OCI-LY3 (cell line): ENCODE measurements around the gene RHD.
"Not testable (repeated sequence)": the region's sequence is repeated elsewhere in the genome, so short reads cannot be mapped to it uniquely, and the experiment has no call there.

Experiments
- H2AFZ ChIP-seq: fragments of 200-600, 300-600 bp; shearing (Covaris generic); 2 replicates; pipeline ENCODE4 v1.6.0; 2014; ENCODE audit warnings: antibody characterized with exemption, low read depth, low read length
- H3K27ac ChIP-seq: fragments of 200-600, 300-600 bp; sonication (generic); 2 replicates; pipeline ENCODE4 v1.5.1; 2014; ENCODE audit warnings: mild to moderate bottlenecking, low read length, moderate library complexity, mixed read lengths
- H3K27me3 ChIP-seq: fragments of 200-600, 300-600 bp; sonication (generic); 2 replicates; pipeline ENCODE4 v1.6.1; 2014; ENCODE audit warnings: low read depth, low read length, mixed read lengths
- H3K36me3 ChIP-seq: fragments of 200-600, 300-600 bp; sonication (generic); replicated peaks from 2 replicates; pipeline ENCODE3; 2014; ENCODE audit warnings: low read depth, low read length, mixed read lengths
- H3K4me1 ChIP-seq: fragments of 300-600, 200-600 bp; sonication (generic); 2 replicates; pipeline ENCODE4 v1.6.1; 2014; ENCODE audit warnings: low read length, mixed read lengths
- H3K4me2 ChIP-seq: fragments of 200-600, 300-600 bp; sonication (generic); 2 replicates; pipeline ENCODE4 v1.6.1; 2014; ENCODE audit warnings: low read length, mixed read lengths
- H3K4me3 ChIP-seq: fragments of 300-600, 200-600 bp; sonication (generic); 2 replicates; pipeline ENCODE4 v1.5.1; 2014; ENCODE audit warnings: antibody characterized with exemption, mild to moderate bottlenecking, low read length, moderate library complexity
- H3K79me2 ChIP-seq: fragments of 300-600, 200-600 bp; shearing (Covaris generic); 2 replicates; pipeline ENCODE4 v1.6.1; 2014; ENCODE audit warnings: mild to moderate bottlenecking, low read length, mixed read lengths
- H3K9ac ChIP-seq: fragments of 300-600, 200-600 bp; shearing (Covaris generic); 2 replicates; pipeline ENCODE4 v1.6.0; 2014; ENCODE audit warnings: mild to moderate bottlenecking, low read length, moderate library complexity
- H3K9me3 ChIP-seq: fragments of 200-600, 300-600 bp; shearing (Covaris generic); 2 replicates; pipeline ENCODE4 v1.6.1; 2014; ENCODE audit warnings: low read length, mixed read lengths; ENCODE audit not compliant: insufficient read depth
- H4K20me1 ChIP-seq: fragments of 200-600, 300-600 bp; sonication (generic); 2 replicates; pipeline ENCODE4 v1.6.1; 2016; ENCODE audit warnings: low read length, mixed read lengths; ENCODE audit not compliant: insufficient read depth
- CTCF ChIP-seq: fragments of 200-600, 300-600 bp; sonication (generic); IDR thresholded peaks from 2 replicates; pipeline ENCODE4 v1.5.1; 2014; ENCODE audit warnings: antibody characterized with exemption, low read length, low read depth
- EZH2phosphoT487 ChIP-seq: fragments of 200-600 bp; shearing (Covaris generic); IDR thresholded peaks from 2 replicates; pipeline ENCODE4 v1.6.1; 2018; ENCODE audit warnings: antibody characterized with exemption, mixed run types, low read depth

The RHD gene

GRCh38 chr1:25253911-25254310 is 18.4 kb upstream of the RHD start:
- Histone ChIP-seq H3K9ac (no peak overlapping the region), H3K79me2 (no peaks in the 10 kb centered on the region; the same call in 1 of the 2 replicates), H3K4me3 (no peak overlapping the region), H3K36me3 (no peaks in the 10 kb centered on the region), H3K4me1 (no peaks in the 10 kb centered on the region), H2AFZ (no peak overlapping the region), H4K20me1 (no peaks in the 10 kb centered on the region), H3K27me3 (no peaks in the 10 kb centered on the region), H3K9me3 (no peaks in the 10 kb centered on the region), H3K27ac (no peak overlapping the region), H3K4me2 (no peak overlapping the region)
- TF ChIP-seq EZH2phosphoT487 = no peak
- TF ChIP-seq CTCF = no peak

- no peak overlapping the region for H3K9ac ChIP-seq
- H3K27ac ChIP-seq = no peak overlapping the region
These were observed 16.4 kb upstream of the RHD start for GRCh38 chr1:25255706-25256577.

GRCh38 chr1:25256578-25256965 is 15.7 kb upstream of the RHD start:
- Histone ChIP-seq H3K36me3 (no peaks in the 10 kb centered on the region), H3K4me3 (no peak overlapping the region), H2AFZ (no peak overlapping the region), H3K79me2 (no peaks in the 10 kb centered on the region; the same call in 1 of the 2 replicates), H3K27me3 (no peaks in the 10 kb centered on the region), H3K4me2 (no peak overlapping the region), H4K20me1 (no peaks in the 10 kb centered on the region), H3K4me1 (no peaks in the 10 kb centered on the region), H3K27ac (no peak overlapping the region), H3K9me3 (no peaks in the 10 kb centered on the region), H3K9ac (no peak overlapping the region)
- TF ChIP-seq EZH2phosphoT487 (no peak), CTCF (no peak)

More at GRCh38 chr1:25255706-25256577, 16.4 kb upstream of the RHD start:
- Histone ChIP-seq H3K4me3 (no peak overlapping the region), H4K20me1 (no peaks in the 10 kb centered on the region), H3K4me1 (no peaks in the 10 kb centered on the region), H3K36me3 (no peaks in the 10 kb centered on the region), H2AFZ (no peak overlapping the region), H3K27me3 (no peaks in the 10 kb centered on the region), H3K9me3 (no peaks in the 10 kb centered on the region), H3K4me2 (no peak overlapping the region), H3K79me2 (no peaks in the 10 kb centered on the region; the same call in 1 of the 2 replicates)
- TF ChIP-seq CTCF (no peak), EZH2phosphoT487 (no peak)

GRCh38 chr1:25257196-25257595 is 15.1 kb upstream of the RHD start:
- Histone ChIP-seq H3K79me2 (no peaks in the 10 kb centered on the region; the same call in 1 of the 2 replicates), H3K9ac (no peak overlapping the region), H3K4me1 (no peaks in the 10 kb centered on the region), H3K36me3 (no peaks in the 10 kb centered on the region), H3K27ac (no peak overlapping the region), H3K9me3 (no peaks in the 10 kb centered on the region), H2AFZ (no peak overlapping the region), H3K4me2 (no peak overlapping the region), H3K27me3 (no peaks in the 10 kb centered on the region), H4K20me1 (no peaks in the 10 kb centered on the region), H3K4me3 (no peak overlapping the region)
- TF ChIP-seq CTCF (no peak), EZH2phosphoT487 (no peak)

- not testable (repeated sequence) for H3K27ac ChIP-seq, H3K27me3 ChIP-seq, H3K4me2 ChIP-seq, H4K20me1 ChIP-seq, H2AFZ ChIP-seq, H3K36me3 ChIP-seq, H3K4me3 ChIP-seq, H3K9ac ChIP-seq, H3K9me3 ChIP-seq, H3K4me1 ChIP-seq, H3K79me2 ChIP-seq
These were observed 12.5 kb upstream of the RHD start for GRCh38 chr1:25259813-25260212.

GRCh38 chr1:25260336-25260735 is 12.0 kb upstream of the RHD start:
- not testable (repeated sequence) for H3K4me1 ChIP-seq, H3K27me3 ChIP-seq, H3K9me3 ChIP-seq, H3K27ac ChIP-seq, H2AFZ ChIP-seq, H3K4me3 ChIP-seq, H3K4me2 ChIP-seq, H3K79me2 ChIP-seq, H3K36me3 ChIP-seq, H3K9ac ChIP-seq, H4K20me1 ChIP-seq
